GM20431 (cell line): ENCODE results near the gene DRC1.

Source experiments
- in situ Hi-C: fragments of 300-500 bp; cut with MseI, MboI; formaldehyde crosslinking; loops from one replicate; pipeline ENCODE4 v1.15.0; 2020; ENCODE audit warnings: low sequenced_read_pairs; ENCODE audit not compliant: unreplicated experiment

The DRC1 gene

DNA sequence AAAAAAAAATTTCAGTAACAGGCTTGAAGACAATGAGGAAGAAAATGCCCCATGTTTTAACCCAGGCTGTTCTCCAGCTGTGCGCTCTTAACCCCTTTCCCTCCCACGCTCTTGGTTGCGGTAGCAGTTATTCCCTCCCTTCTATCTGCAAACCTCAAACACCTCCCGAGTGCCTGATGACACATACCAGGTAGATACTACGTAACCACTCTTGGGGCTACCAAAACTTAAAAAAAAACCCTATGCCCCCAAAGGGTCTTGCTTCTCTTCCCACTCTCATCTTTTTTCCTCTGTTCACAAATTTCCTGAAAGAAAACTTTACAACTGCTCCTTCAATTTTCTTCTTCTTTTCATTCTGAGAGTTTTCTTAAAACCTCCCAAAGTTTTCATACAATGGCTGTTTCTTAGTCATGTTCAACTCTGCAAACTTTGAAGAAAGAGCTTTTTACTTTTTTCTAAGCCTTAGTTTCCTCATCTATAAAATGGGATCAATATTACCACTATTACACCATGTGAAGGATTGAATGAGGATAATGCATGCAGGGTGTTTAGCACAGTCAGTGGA lies 4.9 kb upstream of the DRC1 start:
- in situ Hi-C loops: no loop called here

- in situ Hi-C loops: no loop called here
Measured at GRCh38 chr2:26399771-26400376, 1.8 kb upstream of the DRC1 start.

- in situ Hi-C loops: no loop called here
Measured at GRCh38 chr2:26400723-26401122, 997 bp upstream of the DRC1 start.

- in situ Hi-C loops: no loop called here
Measured at GRCh38 chr2:26407526-26407925, 5.8 kb downstream of the DRC1 start.

- in situ Hi-C loops: no loop called here
Measured at GRCh38 chr2:26409785-26410184, 8.1 kb downstream of the DRC1 start.

GRCh38 chr2:26410764-26411243 lies 9.1 kb downstream of the DRC1 start:
- in situ Hi-C loops: no loop called here

DNA sequence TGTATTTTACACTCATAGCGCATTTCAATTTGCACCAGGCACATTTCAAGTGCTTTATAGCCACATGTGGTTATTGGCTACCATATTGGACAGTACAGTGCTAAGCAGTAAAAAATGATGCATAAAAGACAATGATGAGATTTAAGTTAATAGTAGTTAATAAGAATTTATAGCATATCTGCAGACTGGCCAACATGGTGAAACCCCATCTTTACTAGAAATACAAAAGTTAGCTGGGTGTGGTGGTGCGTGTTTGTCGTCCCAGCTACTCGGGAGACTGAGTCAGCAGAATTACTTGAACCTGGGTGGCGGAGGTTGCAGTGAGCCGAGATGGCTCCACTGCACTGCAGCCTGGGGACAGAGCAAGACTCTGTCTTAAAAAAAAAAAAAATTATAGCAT lies 9.7 kb downstream of the DRC1 start:
- in situ Hi-C loops: no loop called here

DNA sequence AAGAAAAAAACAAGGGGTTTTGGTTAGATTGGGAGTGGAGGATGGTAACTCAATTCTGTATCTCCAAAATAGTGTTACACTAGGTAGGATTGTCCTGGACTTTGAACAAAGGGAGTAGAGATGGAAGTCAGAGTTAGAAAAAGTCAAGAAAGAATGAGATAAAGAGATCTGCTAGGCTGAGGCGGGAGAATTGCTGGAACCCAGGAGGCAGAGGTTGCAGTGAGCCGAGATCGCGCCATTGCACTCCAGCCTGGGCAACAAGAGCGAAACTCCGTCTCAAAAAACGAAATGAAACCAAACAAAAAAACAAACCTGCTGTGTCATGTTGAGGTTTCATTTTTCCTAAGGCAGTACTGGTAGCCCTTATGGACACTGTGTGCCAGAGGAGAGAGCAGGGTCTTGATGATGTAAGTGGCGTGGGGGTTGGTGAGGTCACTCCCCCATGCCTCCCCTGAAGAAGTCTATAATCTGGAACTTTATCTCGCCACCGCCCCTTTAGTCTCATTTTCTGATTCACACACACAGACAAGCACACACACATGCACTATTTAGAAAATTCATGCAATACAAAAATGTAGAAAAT lies 10.5 kb downstream of the DRC1 start:
- in situ Hi-C loops: no loop called here

DNA sequence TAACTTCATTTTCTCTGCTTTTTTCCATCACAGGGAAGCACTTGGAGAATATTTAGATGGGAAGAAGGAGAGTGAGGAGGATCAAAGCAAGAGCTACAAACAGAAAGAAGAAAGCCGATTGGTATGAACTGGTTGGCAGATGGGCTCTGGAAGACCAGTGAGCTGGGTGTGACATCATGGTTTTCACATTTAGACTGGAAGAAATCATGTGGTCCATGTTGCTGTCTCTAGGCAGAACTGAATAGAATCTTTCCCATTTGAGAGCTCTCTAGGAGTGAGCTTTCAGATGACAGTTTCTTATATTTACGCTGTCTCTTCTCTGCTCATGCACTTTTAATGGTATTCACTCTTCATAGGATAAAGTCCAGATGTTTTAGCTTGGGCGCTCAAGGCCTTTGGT lies 12.6 kb downstream of the DRC1 start:
- in situ Hi-C loops: no loop called here

DNA sequence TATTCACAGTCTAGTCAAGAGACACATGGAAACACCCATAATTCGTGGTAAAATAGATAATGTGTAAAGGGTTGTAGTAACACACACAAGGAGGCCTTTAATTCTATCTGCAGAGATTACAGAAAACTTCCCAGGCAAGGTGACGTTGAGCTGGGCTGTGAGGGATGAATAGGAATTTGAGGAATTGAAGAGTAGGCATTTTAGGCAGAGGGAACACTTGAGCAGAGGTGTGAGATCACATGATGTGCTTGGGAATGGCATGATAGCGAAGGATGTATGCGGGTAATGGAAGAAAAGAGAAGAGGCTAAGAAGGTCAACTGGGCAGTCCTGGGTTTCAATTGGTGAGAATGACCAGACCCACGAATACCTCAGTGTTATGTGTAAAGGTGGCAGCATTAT lies 20.2 kb downstream of the DRC1 start:
- in situ Hi-C loops: no loop called here

DNA sequence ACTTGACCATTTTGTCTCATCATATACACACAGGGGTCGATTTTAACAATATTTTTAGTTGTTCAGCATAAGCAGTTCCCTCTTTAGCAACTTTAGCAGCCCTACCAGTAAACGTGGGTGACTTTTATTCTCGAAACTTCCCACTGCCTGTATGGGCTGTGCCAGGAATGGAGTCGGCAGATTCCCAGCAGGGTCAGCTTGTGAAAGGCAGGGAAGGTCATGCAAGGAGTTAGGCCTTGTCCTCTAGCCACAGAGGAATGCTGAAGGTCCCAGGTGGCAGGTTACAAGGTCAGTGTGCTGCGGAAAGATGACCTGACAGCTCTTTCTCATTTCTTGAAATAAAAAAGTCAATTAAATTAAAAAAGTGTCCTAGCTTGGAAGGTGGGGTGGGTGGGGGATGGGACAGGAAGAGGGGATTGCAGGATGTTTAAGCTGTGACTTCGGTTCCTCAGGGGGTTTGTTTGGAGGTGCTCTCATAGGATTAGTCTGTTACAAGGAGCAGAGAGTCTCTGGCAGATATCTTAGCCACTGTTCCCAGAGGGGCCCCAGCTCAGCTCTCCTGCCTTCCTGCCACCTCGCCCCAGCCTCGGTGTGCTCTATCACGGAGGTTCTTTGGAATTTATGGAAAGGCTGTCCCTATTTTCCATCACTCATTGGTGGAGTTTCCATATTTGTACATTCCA lies 21.4 kb downstream of the DRC1 start:
- in situ Hi-C loops: no loop called here

DNA sequence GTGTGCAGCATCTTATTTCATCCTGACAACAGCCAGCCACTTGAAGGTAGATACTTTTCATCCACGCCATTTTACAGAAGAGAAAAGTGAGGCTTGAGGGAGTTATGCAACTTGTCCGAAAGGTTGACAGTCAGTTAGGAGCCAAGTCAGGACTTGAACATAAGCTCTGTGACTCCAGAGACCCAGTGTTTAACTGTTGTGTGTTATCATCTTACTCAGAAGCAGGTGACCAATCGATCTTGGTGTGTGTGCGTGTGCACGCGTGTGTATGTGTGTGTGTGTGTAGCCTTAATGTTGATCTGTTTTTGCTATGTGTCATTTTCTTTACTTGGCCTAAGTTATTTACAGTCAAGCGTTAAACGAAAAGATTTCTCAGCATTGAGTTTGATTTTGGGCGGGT lies 22.0 kb downstream of the DRC1 start:
- in situ Hi-C loops: no loop called here

DNA sequence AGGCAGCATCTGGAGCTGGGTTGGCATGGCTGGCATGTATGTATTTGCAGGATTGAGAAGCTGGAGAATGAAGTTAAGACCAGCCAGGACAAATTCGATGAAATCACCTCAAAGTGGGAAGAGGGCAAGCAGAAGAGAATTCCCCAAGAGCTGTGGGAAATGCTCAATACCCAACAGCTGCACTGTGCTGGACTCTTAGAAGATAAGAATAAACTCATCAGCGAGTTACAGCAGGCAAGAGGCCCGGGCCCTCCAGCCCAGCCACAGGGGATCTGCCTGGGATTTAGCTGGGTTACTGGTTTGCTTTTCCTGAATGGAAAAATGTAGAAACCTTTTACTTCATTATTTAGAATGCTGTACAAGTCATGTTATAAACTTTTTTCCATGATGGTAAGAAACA lies 22.5 kb downstream of the DRC1 start:
- in situ Hi-C loops: no loop called here

- in situ Hi-C loops: no loop called here
Measured at GRCh38 chr2:26428846-26429245, 27.1 kb downstream of the DRC1 start.

GRCh38 chr2:26429779-26430578 lies 28.3 kb downstream of the DRC1 start:
- in situ Hi-C loops: no loop called here

DNA sequence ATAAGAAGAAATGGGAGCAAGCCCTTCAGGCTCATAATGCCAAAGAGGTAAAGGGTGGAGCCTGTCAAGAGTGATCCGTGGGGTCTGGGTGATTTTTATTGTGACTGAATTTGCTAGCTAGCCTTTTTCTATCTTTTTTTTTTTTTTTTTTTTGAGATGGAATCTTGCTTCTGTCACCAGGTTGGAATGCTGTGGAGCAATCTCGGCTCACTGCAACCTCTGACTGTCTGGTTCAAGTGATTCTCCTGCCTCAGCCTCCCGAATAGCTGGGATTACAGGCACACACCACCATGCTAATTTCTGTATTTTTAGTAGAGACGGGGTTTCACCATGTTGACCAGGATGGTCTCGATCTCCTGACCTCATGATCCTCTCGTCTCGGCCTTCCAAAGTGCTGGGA lies 29.1 kb downstream of the DRC1 start:
- in situ Hi-C loops: no loop called here

- in situ Hi-C loops: no loop called here
Measured at GRCh38 chr2:26432363-26432762, 30.6 kb downstream of the DRC1 start.

DNA sequence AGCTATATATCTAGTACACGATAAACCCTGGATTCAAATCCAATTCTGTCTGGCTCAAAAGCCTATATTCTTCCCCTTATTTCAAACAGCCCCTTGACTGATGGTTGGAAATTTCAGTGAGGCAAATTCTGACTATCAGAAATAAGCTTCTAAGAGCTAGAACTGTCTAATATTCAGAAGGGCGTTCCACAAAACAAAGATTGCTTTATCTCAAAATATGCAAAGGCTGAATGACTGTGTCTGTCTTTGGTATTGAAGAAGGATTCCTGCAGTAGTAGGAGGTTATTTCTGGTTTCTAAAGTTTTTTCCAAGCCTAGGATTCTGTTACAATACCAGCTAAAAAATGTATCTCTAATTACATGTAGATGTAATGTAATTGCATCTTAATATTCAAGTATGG lies 31.1 kb downstream of the DRC1 start:
- in situ Hi-C loops: no loop called here

DNA sequence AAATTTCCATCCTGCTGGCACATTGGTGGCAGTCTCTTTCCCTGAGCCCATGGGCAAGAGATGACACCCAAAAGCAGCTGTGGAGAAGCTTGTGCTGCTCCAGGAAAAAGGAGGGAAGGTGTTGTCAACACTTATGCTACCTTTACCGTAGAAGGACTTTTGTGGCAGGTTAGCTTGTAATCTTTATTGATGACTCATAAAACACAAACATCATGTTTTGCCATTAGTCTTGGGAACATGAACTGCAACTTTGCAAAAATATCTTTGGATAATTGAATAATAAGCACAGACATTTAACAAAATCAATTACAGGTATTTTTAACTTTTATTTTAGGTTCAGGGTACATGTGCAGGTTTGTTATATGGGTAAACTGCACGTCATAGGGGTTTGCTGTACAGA lies 33.4 kb downstream of the DRC1 start:
- in situ Hi-C loops: no loop called here

- in situ Hi-C loops: no loop called here
Measured at GRCh38 chr2:26438526-26438925, 36.8 kb downstream of the DRC1 start.

- in situ Hi-C loops: no loop called here
Measured at GRCh38 chr2:26438926-26439325, 37.2 kb downstream of the DRC1 start.
